IPS-18c (cell line): ENCODE results near the gene ERMARD.

Source experiments
- H3K4me3 ChIP-seq: 2 replicates; pipeline ENCODE4 v1.7.0; 2013; ENCODE audit warnings: low read depth, mild to moderate bottlenecking, low read length, moderate library complexity; ENCODE audit not compliant: insufficient read depth
- H3K9me3 ChIP-seq: one replicate; pipeline ENCODE4 v1.6.1; 2013; ENCODE audit warnings: mild to moderate bottlenecking, low read length, moderate library complexity; ENCODE audit not compliant: control insufficient read depth, insufficient read depth

The ERMARD gene

DNA sequence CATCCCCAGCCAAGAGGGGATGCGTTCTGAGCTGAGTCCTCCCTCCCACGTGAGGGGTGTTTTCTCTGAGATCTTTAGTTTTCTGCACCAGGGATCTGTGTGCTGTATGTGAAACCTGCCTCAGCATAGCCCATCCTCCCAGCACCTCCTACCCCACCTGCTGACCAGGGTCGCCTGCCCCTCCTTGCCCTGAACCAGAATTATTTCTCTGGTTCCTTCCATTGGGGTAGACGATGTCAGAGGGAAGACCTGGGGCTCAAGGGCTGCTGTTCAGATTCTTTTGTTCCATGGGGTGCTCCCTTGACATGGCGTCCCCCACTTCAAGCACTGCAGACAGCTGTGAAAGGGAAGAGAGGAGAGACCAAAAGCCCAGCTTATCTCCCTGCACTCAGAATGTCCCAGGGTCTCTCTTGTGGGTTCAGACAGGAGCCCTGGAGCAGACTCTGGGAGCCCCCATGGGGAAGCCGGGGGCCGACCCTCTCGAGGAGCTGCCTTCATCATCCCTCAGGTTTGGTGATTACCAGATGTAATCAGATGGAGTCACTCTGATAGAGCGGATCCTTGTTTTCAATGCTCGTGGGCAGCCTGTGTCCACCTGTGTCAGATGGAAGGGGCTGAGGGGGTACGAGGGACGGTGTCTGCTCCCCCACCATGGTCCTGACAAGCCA lies 74.3 kb downstream of the ERMARD start:
- Histone ChIP-seq H3K4me3 (no peak overlapping the region), H3K9me3 (no peaks in the 10 kb centered on the region)

DNA sequence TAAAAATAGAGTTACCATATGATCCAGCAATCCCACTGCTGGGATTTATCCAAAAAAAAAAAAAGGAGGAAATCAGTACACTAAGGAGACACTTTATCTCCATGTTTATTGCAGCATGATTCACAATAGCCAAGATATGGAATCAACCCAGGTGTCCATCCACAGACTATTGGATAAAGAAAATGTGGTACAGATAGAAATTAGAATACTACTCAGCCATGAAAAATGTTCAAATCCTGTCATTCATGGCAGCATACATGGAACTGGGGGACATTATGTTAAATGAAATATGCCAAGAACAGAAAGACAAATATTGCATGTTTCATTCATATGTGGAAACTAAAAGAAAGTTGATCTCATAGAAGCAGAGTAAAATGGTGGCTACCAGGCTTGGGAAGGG lies 75.3 kb downstream of the ERMARD start:
- Histone ChIP-seq H3K4me3 (no peak overlapping the region), H3K9me3 (no peaks in the 10 kb centered on the region)

DNA sequence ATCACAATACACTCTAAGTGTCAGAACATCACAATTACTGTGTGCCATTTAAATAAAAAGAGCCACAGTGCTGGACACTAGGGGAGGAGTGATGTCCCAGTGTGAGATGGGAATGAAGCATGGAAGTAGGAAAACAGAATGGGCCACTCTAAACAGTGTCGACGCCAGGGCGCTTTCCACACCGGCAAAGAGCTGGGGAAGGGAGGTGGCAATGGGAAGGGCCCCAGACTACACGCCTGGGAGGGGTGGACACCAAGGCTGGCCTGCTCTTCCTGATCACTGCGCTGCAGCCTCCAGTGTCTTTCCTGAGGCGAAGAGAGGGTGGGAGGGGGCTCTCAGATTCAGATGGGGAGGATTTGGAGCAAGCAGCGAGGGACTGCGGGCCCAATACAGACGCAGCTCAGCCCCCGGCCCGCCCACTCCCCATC lies 75.9 kb downstream of the ERMARD start:
- H3K4me3 ChIP-seq, result no peak overlapping the region
- H3K9me3 ChIP-seq, result no peaks in the 10 kb centered on the region

DNA sequence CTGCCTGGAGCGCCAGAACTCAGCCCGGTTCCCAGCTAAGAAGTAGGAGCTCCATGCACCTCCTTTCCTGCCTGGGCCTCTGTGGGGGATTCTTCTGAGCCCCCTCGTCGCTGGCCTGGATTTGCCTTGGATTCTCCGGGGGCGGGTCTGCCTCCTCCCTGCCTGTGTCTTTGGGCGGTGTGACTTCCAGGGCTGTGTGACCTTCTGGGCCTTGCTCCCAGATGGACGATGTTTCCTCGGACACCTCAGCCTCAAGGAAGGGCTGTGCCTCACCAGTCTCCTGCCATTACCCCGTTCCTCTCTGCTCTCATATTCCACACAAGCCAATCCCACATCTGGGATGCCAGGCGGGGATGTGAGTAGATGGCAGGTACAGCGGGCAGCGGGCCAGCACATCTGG lies 76.8 kb downstream of the ERMARD start:
- no peaks in the 10 kb centered on the region for H3K9me3 ChIP-seq
- no peak overlapping the region for H3K4me3 ChIP-seq

GRCh38 chr6:169829786-169830185 lies 78.4 kb downstream of the ERMARD start:
- H3K9me3 ChIP-seq, result no peaks in the 10 kb centered on the region
- no peak overlapping the region for H3K4me3 ChIP-seq

DNA sequence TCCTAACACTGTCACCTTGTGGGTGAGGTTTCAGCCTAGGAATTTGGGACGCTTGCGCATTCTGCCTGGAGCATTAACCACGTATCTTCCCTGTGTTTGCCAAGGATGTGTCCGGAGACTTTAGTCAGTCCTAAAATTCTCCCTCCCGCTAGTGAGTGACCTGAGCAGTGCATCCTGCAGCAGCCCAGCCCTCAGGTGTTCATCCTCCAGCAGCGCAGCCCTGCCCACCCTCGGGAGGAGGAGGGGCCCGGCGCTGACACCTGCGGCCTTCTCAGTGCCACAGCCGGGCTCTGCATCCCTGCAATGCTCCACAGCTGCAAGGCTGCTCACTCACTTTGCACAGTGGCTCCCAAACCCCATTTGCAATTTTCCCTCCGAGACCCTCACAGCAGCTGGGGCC lies 79.5 kb downstream of the ERMARD start:
- Histone ChIP-seq H3K9me3 (no peaks in the 10 kb centered on the region), H3K4me3 (no peak overlapping the region)
